OCI-LY7 (cell line): Measurements from ENCODE around the gene HID1. TPM values are rescaled to one million over a fixed set of nuclear protein-coding genes. Genes with fewer than 3 reads are reported as not detected.

ENCODE experiments used
- Bru-seq: library from RNA; stranded (reverse); fragments of 400-500 nt; gene quantifications from one replicate; lab custom pipeline; 2021; lab: Mats Ljungman, UMichigan
- BruChase-seq, 2 experiments: library from RNA; stranded (reverse); fragments of 400-500 nt; gene quantifications; one replicate each; lab custom pipeline; 2021; lab: Mats Ljungman, UMichigan
- BruUV-seq: library from RNA; stranded (reverse); fragments of 400-500 nt; replicated peaks from 2 replicates; lab custom pipeline; 2021; lab: Mats Ljungman, UMichigan
- CTCF ChIA-PET: fragments of 300-600 bp; sonication (Branson Sonifier 250); formaldehyde crosslinking; loops from one replicate; lab custom pipeline; 2022; ENCODE audit warnings: antibody characterized with exemption; ENCODE audit not compliant: unreplicated experiment; lab: Charles Lee
- POLR2A ChIA-PET: fragments of 300-600 bp; sonication (Branson Sonifier 250); formaldehyde crosslinking; loops from one replicate; lab custom pipeline; 2022; ENCODE audit warnings: antibody characterized with exemption; lab: Charles Lee
- DNase-seq: peaks from one replicate; pipeline ENCODE4 v3.0.0-alpha.2; 2015; ENCODE audit warnings: low spot score
- H2AFZ ChIP-seq: fragments of 200-600 bp; sonication (generic), shearing (Covaris generic); 2 replicates; pipeline ENCODE4 v1.6.1; 2014; ENCODE audit warnings: mild to moderate bottlenecking, antibody characterized with exemption, low read length, moderate library complexity
- H3K27ac ChIP-seq: fragments of 200-600 bp; sonication (generic); 2 replicates; pipeline ENCODE4 v1.5.1; 2014; ENCODE audit warnings: mixed run types, low read depth, mild to moderate bottlenecking, moderate library complexity, low read length, inconsistent platforms; ENCODE audit not compliant: poor library complexity, severe bottlenecking
- H3K36me3 ChIP-seq: fragments of 200-600 bp; sonication (generic); 2 replicates; pipeline ENCODE4 v1.6.1; 2014; ENCODE audit warnings: mild to moderate bottlenecking, antibody characterized with exemption, low read length, moderate library complexity, mixed read lengths; ENCODE audit not compliant: insufficient read depth
- H3K4me1 ChIP-seq: fragments of 200-600 bp; sonication (generic); 2 replicates; pipeline ENCODE4 v1.5.1; 2014; ENCODE audit warnings: mild to moderate bottlenecking, low read length; ENCODE audit not compliant: insufficient read depth, poor library complexity, severe bottlenecking
- H3K4me2 ChIP-seq: fragments of 200-600 bp; sonication (generic); 2 replicates; pipeline ENCODE4 v1.6.1; 2014; ENCODE audit warnings: mild to moderate bottlenecking, low read length
- H3K4me3 ChIP-seq: fragments of 200-600 bp; sonication (generic); 2 replicates; pipeline ENCODE4 v1.5.1; 2014; ENCODE audit warnings: mild to moderate bottlenecking, low read depth, low read length; ENCODE audit not compliant: poor library complexity, severe bottlenecking
- H3K79me2 ChIP-seq: fragments of 200-600 bp; sonication (generic); 2 replicates; pipeline ENCODE4 v1.6.1; 2016; ENCODE audit warnings: low read depth, mild to moderate bottlenecking, low read length, moderate library complexity, mixed read lengths; ENCODE audit not compliant: insufficient read depth
- H3K9me2 ChIP-seq: fragments of 200-600 bp; sonication (generic); 2 replicates; pipeline ENCODE4 v1.6.1; 2016; ENCODE audit warnings: mild to moderate bottlenecking, low read length, mixed read lengths; ENCODE audit not compliant: insufficient read depth
- H3K9me3 ChIP-seq: fragments of 200-600 bp; sonication (generic); 2 replicates; pipeline ENCODE4 v1.6.1; 2014; ENCODE audit warnings: mild to moderate bottlenecking, mixed run types, low read length, mixed read lengths
- H4K20me1 ChIP-seq: fragments of 200-600 bp; sonication (generic); 2 replicates; pipeline ENCODE4 v1.6.1; 2014; ENCODE audit warnings: mild to moderate bottlenecking, antibody characterized with exemption, low read length, moderate library complexity, mixed read lengths; ENCODE audit not compliant: insufficient read depth
- EZH2phosphoT487 ChIP-seq: fragments of 200-600 bp; sonication (generic); IDR thresholded peaks from 2 replicates; pipeline ENCODE4 v1.6.1; 2018; ENCODE audit warnings: low read depth, borderline replicate concordance, mild to moderate bottlenecking, mixed run types, antibody characterized with exemption, low read length, moderate library complexity, mixed read lengths
- intact Hi-C: fragments of 100-400 bp; cut with micrococcal nuclease; formaldehyde crosslinking; loops from one replicate; pipeline ENCODE4 v1.10.0; 2022; ENCODE audit not compliant: unreplicated experiment
- long read RNA-seq: library from polyadenylated mRNA; stranded (forward); transcript quantifications from one replicate; pipeline ENCODE4 v2.0.0, GENCODE V29; 2022
- total RNA-seq, 2 experiments: library from RNA; depleted of rRNA in 1 of 2; stranded (reverse); fragments of >200 nt in 1 of 2; shearing (Covaris generic) in 1 of 2; gene quantifications; 2 replicates each; pipeline ENCODE4 v1.2.3, GENCODE V29; 2014 to 2022
- TF ChIP-seq, protein P1 (sequence below): fragments of 200-600 bp; sonication (generic); conservative IDR thresholded peaks from 2 replicates; pipeline ENCODE4 v1.5.1; 2014; ENCODE audit warnings: mild to moderate bottlenecking, antibody characterized with exemption, low read length, moderate library complexity, mixed read lengths

Gene HID1, protein sequence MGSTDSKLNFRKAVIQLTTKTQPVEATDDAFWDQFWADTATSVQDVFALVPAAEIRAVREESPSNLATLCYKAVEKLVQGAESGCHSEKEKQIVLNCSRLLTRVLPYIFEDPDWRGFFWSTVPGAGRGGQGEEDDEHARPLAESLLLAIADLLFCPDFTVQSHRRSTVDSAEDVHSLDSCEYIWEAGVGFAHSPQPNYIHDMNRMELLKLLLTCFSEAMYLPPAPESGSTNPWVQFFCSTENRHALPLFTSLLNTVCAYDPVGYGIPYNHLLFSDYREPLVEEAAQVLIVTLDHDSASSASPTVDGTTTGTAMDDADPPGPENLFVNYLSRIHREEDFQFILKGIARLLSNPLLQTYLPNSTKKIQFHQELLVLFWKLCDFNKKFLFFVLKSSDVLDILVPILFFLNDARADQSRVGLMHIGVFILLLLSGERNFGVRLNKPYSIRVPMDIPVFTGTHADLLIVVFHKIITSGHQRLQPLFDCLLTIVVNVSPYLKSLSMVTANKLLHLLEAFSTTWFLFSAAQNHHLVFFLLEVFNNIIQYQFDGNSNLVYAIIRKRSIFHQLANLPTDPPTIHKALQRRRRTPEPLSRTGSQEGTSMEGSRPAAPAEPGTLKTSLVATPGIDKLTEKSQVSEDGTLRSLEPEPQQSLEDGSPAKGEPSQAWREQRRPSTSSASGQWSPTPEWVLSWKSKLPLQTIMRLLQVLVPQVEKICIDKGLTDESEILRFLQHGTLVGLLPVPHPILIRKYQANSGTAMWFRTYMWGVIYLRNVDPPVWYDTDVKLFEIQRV
- total RNA-seq (2014; rRNA removed; shearing (Covaris generic)) (0.35 and 0.85 TPM in 2 replicates), total RNA-seq (2022) (8.5 and 9.9 TPM in 2 replicates), Bru-seq, nascent RNA (percentile 25 among the genes with signal in this experiment), BruChase-seq, experiment 1, labeled RNA remaining after a 6-hour chase (percentile 25 among the genes with signal in this experiment), BruChase-seq, experiment 2, labeled RNA remaining after a 2-hour chase (percentile 29 among the genes with signal in this experiment)
- long read RNA-seq, transcript HID1-202 (19 exons, 3,271 nt), result major isoform, 5 of 8 reads
- long read RNA-seq, partial matches to known transcripts, result 1 of 8 reads
- long read RNA-seq, other reads (novel, unspliced or antisense), result 2 of 8 reads

DNA sequence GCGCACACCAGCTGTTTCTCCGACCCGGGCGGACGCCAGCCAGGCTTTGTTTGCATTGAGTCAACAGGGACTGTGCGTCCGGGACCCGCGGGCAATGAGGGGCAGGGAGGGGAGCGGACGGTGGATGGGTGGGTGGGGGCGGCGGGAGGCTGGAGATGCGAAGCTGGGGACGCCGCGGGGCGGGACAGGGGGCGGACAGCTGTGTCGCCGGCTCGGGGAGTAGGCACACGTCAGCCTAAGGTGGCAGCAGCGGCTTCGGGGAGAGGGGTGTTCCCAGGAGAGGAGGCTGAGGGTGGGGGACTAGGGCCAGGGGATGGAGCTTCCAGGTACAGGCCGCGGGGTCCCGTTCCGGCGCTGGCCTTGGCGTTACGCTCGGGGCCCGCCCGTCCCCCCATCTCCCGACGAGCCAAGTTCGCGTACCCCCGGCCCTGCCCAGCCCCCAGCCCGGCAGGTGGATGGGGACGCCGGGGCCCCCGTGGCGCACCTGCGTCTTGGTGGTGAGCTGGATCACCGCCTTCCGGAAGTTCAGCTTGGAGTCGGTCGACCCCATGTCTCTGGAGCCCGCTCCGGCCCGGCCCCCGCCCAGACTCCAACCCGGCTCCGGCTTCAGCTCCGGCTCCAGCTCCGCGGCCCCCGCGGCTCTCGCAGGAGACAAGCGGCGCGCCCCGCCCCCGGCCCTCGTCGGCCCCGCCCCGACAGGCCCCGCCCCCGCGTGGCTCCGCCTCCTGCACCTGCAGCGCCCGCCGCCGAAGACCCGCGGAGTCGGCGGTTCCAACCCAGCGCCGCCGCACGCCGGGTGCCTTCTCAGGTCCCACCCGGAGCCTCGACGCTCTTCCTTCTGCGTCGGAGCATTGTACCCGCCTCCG lies at the start of gene HID1:
TSS of gene HID1 (minus strand) at position 653 of the 866 bp plus-strand sequence. CDS start at position 550, 103 bp downstream.
- ChIA-PET POLR2A (interaction anchor here (1.2 to 2.2 kb wide), 3 partner anchors 11 to 40 kb away, joined by 4 to 9 read pairs (median 5); partner anchors contain the start of gene MRPL58), CTCF (interaction anchor here (0.7 to 1.8 kb wide), 3 partner anchors 9 to 11 kb away, joined by 3 to 9 read pairs (median 4); no protein-coding TSS in a partner anchor)
- TF ChIP-seq, protein P1, sequence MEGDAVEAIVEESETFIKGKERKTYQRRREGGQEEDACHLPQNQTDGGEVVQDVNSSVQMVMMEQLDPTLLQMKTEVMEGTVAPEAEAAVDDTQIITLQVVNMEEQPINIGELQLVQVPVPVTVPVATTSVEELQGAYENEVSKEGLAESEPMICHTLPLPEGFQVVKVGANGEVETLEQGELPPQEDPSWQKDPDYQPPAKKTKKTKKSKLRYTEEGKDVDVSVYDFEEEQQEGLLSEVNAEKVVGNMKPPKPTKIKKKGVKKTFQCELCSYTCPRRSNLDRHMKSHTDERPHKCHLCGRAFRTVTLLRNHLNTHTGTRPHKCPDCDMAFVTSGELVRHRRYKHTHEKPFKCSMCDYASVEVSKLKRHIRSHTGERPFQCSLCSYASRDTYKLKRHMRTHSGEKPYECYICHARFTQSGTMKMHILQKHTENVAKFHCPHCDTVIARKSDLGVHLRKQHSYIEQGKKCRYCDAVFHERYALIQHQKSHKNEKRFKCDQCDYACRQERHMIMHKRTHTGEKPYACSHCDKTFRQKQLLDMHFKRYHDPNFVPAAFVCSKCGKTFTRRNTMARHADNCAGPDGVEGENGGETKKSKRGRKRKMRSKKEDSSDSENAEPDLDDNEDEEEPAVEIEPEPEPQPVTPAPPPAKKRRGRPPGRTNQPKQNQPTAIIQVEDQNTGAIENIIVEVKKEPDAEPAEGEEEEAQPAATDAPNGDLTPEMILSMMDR, result no peak
- TF ChIP-seq EZH2phosphoT487, result no peak
- H3K4me2 ChIP-seq, result peak within 1 kb of the TSS; percentile 71
- H3K4me3 ChIP-seq, result peak within 1 kb of the TSS; percentile 62
- no peak within 1 kb of the TSS for H3K27ac ChIP-seq
- peak; percentile 72 for DNase-seq
- no peaks in the 10 kb centered on the region for H3K9me3 ChIP-seq
- H2AFZ ChIP-seq, result no peak within 1 kb of the TSS
- intact Hi-C loops, result no loop called here
- H3K36me3 ChIP-seq, result no peaks in the 10 kb centered on the region
- no TSS peak for BruUV-seq
- no peaks in the 10 kb centered on the region for H3K9me2 ChIP-seq
- H4K20me1 ChIP-seq, result no peaks in the 10 kb centered on the region
- peaks cover 10% of the 10 kb centered on the region for H3K4me1 ChIP-seq
- no peaks in the 10 kb centered on the region for H3K79me2 ChIP-seq

DNA sequence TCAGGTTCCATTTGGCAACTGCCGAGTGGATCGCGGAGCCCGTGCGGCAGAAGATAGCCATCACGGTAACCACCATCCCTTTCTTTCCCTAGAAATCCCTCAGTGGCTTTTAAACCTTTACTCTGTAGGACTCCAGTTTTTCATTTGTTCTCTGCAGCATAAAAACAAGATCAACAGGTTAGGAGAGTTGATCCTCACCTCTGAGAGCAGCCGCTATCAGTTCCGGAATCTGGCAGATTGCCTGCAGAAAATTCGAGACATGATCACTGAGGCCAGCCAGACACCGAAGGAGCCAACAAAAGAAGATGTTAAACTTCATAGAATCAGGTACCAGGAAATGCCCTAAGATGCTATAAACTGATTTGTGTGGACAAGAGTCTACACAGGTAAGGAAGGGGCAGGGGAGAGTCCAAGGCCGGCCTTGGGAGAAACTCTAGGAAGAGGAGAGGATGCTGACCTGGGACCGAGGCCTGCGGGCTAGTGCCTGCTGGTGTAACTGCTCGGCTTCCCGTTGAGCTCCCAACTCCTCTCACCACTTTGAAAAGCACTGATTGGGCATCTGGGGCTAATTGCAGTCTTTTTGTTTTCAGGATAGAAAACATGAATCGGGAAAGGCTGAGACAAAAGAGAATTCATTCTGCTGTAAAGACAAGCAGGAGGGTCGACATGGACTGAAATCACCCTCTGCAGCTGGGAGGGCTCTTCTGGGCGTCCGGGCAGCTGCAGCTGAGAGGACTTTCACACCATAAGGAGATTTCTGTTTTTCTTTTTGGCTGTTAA lies 48.0 kb upstream of the HID1 start:
- H3K36me3 ChIP-seq, result peaks cover 85% of the 10 kb centered on the region
- H3K9me2 ChIP-seq, result no peaks in the 10 kb centered on the region
- H3K9me3 ChIP-seq, result peaks cover 5% of the 10 kb centered on the region; the same call in 1 of the 2 replicates
- TF ChIP-seq, protein P1, result no peak
- TF ChIP-seq EZH2phosphoT487, result no peak
- no peak overlapping the region for H3K27ac ChIP-seq
- no peaks in the 10 kb centered on the region for H3K79me2 ChIP-seq
- no peaks in the 10 kb centered on the region for H4K20me1 ChIP-seq
- no peak overlapping the region for H2AFZ ChIP-seq
- BruUV-seq, result TSS peak; percentile 82
- no peak overlapping the region for H3K4me3 ChIP-seq
- intact Hi-C loops, result no loop called here
- POLR2A ChIA-PET, result interaction anchor here (0.6 to 1.2 kb wide), 2 partner anchors 11 to 33 kb away, joined by 3 read pairs; partner anchors contain the start of gene CDR2L
- no peaks in the 10 kb centered on the region for H3K4me1 ChIP-seq
- CTCF ChIA-PET, result interaction anchor here (0.6 kb wide), 1 partner anchor 121 kb away, joined by 3 read pairs; no protein-coding TSS in a partner anchor
- H3K4me2 ChIP-seq, result no peak overlapping the region
- DNase-seq, result no peak
